Activated B cell treated with CpG ODN at 0.5 μM for 24 hours (primary cell): ENCODE results near the gene ILDR2. TPM values are rescaled to one million over a fixed set of nuclear protein-coding genes. Genes with fewer than 3 reads are reported as not detected.

Experiments used
- ATAC-seq: fragments of 200-7000 bp; cut with Tn5 transposase; one replicate; pipeline ENCODE4 v1.10.0; 2021; ENCODE audit warnings: low read depth, mild to moderate bottlenecking, moderate library complexity
- CTCF ChIA-PET: fragments of 350-600 bp; sonication (Branson Sonifier 250); formaldehyde crosslinking; loops from one replicate; lab custom pipeline; 2021; ENCODE audit warnings: antibody characterized with exemption; lab: Charles Lee
- POLR2A ChIA-PET: fragments of 350-600 bp; sonication (Branson Sonifier 250); formaldehyde crosslinking; loops from one replicate; lab custom pipeline; 2021; ENCODE audit warnings: antibody characterized with exemption; lab: Charles Lee
- DNase-seq: peaks from one replicate; pipeline ENCODE4 v3.0.0; 2022
- H3K27ac Mint-ChIP-seq: one replicate; pipeline ENCODE4 v1.8.0; 2020; ENCODE audit warnings: mixed read lengths
- H3K27me3 Mint-ChIP-seq: one replicate; pipeline ENCODE4 v1.8.0; 2021; ENCODE audit warnings: mixed read lengths
- H3K36me3 Mint-ChIP-seq: one replicate; pipeline ENCODE4 v1.8.0; 2021; ENCODE audit warnings: low read depth, mixed read lengths
- H3K4me1 Mint-ChIP-seq: one replicate; pipeline ENCODE4 v1.8.0; 2021; ENCODE audit warnings: mixed read lengths
- H3K4me3 Mint-ChIP-seq: one replicate; pipeline ENCODE4 v1.8.0; 2020; ENCODE audit warnings: mild to moderate bottlenecking, mixed read lengths
- H3K9me3 Mint-ChIP-seq: one replicate; pipeline ENCODE4 v1.8.0; 2020; ENCODE audit warnings: mixed read lengths
- intact Hi-C: fragments of 100-400 bp; cut with micrococcal nuclease; formaldehyde crosslinking; loops from one replicate; pipeline ENCODE4 v1.15.1; 2024
- total RNA-seq: library from RNA; stranded (reverse); gene quantifications from 2 replicates; pipeline ENCODE4 v1.2.3, GENCODE V29; 2022
- TF ChIP-seq, protein P1 (sequence below): fragments of 200-600 bp; IDR thresholded peaks from one replicate; pipeline ENCODE4 v1.8.0; 2022; ENCODE audit warnings: antibody characterized with exemption, mild to moderate bottlenecking

ILDR2 gene
- total RNA-seq, 1 donor from 2014 or later = 1.00 TPM

GRCh38 chr1:166980383-166980782 lies 5.0 kb upstream of the ILDR2 start:
- ChIA-PET POLR2A (no interaction called here), CTCF (interaction anchor here (1.3 kb wide), 1 partner anchor 77 kb away, joined by 4 read pairs; no protein-coding TSS in a partner anchor)
- no peaks in the 10 kb centered on the region for H3K9me3 Mint-ChIP-seq
- peaks cover 9% of the 10 kb centered on the region for H3K4me1 Mint-ChIP-seq
- ATAC-seq = no peak
- H3K27me3 Mint-ChIP-seq = peaks cover 16% of the 10 kb centered on the region
- TF ChIP-seq, protein P1, sequence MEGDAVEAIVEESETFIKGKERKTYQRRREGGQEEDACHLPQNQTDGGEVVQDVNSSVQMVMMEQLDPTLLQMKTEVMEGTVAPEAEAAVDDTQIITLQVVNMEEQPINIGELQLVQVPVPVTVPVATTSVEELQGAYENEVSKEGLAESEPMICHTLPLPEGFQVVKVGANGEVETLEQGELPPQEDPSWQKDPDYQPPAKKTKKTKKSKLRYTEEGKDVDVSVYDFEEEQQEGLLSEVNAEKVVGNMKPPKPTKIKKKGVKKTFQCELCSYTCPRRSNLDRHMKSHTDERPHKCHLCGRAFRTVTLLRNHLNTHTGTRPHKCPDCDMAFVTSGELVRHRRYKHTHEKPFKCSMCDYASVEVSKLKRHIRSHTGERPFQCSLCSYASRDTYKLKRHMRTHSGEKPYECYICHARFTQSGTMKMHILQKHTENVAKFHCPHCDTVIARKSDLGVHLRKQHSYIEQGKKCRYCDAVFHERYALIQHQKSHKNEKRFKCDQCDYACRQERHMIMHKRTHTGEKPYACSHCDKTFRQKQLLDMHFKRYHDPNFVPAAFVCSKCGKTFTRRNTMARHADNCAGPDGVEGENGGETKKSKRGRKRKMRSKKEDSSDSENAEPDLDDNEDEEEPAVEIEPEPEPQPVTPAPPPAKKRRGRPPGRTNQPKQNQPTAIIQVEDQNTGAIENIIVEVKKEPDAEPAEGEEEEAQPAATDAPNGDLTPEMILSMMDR = no peak
- no peaks in the 10 kb centered on the region for H3K36me3 Mint-ChIP-seq
- no peak overlapping the region for H3K27ac Mint-ChIP-seq
- intact Hi-C loops = no loop called here
- H3K4me3 Mint-ChIP-seq = no peak overlapping the region
- DNase-seq = no peak

DNA sequence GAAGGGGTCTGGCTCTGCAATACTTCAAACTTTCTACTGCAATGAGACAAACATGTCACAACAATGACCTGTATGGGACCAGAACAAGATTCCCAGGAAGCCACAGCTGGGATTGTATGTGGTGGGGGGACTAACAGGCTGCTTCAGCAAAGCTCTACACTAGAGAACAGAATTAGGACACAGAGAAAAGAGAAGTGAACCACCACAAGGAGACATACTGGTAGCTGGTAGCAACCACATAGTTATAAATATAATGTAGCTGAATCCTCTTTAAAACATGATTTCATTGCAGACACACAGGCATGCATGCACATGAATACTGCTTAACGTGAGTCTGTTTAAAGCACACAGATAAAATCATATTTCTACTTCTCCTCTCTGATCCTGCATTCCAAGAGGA lies 3.5 kb upstream of the ILDR2 start:
- Mint-ChIP-seq H3K36me3 (no peaks in the 10 kb centered on the region), H3K4me3 (no peak overlapping the region), H3K27ac (no peak overlapping the region), H3K27me3 (peaks cover 15% of the 10 kb centered on the region), H3K9me3 (no peaks in the 10 kb centered on the region), H3K4me1 (peaks cover 15% of the 10 kb centered on the region)
- no peak for DNase-seq
- CTCF ChIA-PET = interaction anchor here (1.3 to 2.2 kb wide), 2 partner anchors 68 to 80 kb away, joined by 4 to 10 read pairs; no protein-coding TSS in a partner anchor
- TF ChIP-seq, protein P1 = no peak
- POLR2A ChIA-PET = no interaction called here
- no peak for ATAC-seq
- intact Hi-C loops = loop anchor here (5.0 kb wide), 2 partner anchors 63 to 78 kb away; no protein-coding TSS in a partner anchor

GRCh38 chr1:166977951-166978350 lies 2.6 kb upstream of the ILDR2 start:
- CTCF ChIA-PET = interaction anchor here (1.3 to 2.2 kb wide), 2 partner anchors 68 to 81 kb away, joined by 4 to 10 read pairs; no protein-coding TSS in a partner anchor
- Mint-ChIP-seq H3K4me3 (no peak overlapping the region), H3K4me1 (peaks cover 15% of the 10 kb centered on the region), H3K36me3 (no peaks in the 10 kb centered on the region), H3K27ac (no peak overlapping the region), H3K9me3 (no peaks in the 10 kb centered on the region), H3K27me3 (peaks cover 21% of the 10 kb centered on the region)
- TF ChIP-seq, protein P1 = no peak
- POLR2A ChIA-PET = no interaction called here
- no peak for DNase-seq
- no peak for ATAC-seq
- intact Hi-C loops = loop anchor here (5.0 kb wide), 2 partner anchors 64 to 79 kb away; no protein-coding TSS in a partner anchor

DNA sequence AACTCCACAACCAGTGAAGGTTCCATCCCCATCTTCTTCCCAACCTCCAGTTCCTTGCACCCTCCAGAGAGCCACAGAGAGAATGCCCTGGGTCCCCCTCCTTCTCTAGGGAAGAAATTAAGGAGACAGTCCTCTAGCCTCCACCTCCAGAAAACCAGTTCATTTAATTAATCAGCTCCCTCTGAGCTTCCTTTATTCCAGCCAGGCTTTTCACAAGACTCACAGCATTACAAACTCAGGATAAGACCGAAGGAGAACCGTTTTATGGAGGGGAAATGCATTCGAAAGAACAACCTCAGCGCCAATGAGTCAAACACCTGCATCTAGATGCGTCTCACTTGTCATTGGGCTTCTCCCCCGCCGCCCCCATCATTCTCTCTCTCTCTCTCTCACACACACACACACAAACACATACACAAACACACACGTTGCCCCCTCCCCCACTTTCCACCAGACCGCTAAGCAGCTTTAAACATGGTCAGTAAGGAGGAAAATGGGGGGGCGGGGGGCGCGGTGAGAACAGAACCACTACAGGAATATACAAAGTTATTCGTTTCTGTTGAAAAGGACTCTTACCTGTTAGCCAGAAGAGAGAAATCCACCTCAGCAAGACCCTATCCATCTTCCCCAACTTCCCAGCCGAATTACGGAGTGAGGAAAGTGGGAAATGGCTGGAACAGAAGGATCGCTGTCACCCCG lies 544 bp downstream of the ILDR2 start:
- ATAC-seq (no peak), DNase-seq (no peak)
- Mint-ChIP-seq H3K27ac (peak overlapping the region; percentile 13), H3K36me3 (no peaks in the 10 kb centered on the region), H3K27me3 (peaks cover 42% of the 10 kb centered on the region), H3K9me3 (no peaks in the 10 kb centered on the region), H3K4me1 (peaks cover 15% of the 10 kb centered on the region), H3K4me3 (peak overlapping the region; percentile 77)
- intact Hi-C loops = loop anchor here (2.0 to 5.0 kb wide), 4 partner anchors 50 to 83 kb away; no protein-coding TSS in a partner anchor
- ChIA-PET CTCF (interaction anchor here (1.0 to 2.3 kb wide), 4 partner anchors 63 to 84 kb away, joined by 3 to 6 read pairs (median 5); no protein-coding TSS in a partner anchor), POLR2A (interaction anchor here (0.5 to 0.7 kb wide), 4 partner anchors 8 to 99 kb away, joined by 3 to 5 read pairs (median 4); partner anchors contain the start of gene TADA1)
- TF ChIP-seq, protein P1 = no peak

DNA sequence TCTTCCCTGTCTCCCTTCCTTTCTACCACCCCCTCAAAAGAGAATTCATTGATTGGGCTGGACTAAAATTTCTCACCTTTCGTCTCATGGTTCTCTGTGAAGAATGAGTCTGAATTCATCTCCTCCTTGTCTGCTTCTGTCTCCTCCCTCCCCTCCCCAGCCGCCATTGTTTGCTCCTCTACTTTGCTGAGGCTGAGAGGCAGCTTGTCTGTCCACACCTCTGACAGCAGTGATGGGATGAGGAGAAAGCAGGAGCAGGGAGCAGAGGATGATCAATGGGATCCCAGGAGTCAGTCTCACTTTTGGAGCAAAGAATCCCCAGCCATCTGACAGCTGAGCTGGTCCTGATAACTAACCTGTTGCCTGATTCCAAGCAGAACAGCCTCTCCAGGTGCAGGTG lies 2.5 kb downstream of the ILDR2 start:
- H3K27me3 Mint-ChIP-seq = peaks cover 47% of the 10 kb centered on the region
- intact Hi-C loops = no loop called here
- no peaks in the 10 kb centered on the region for H3K36me3 Mint-ChIP-seq
- no peak for ATAC-seq
- DNase-seq = no peak
- ChIA-PET POLR2A (no interaction called here), CTCF (interaction anchor here (1.1 to 2.3 kb wide), 3 partner anchors 61 to 85 kb away, joined by 3 to 5 read pairs (median 5); no protein-coding TSS in a partner anchor)
- no peak overlapping the region for H3K4me3 Mint-ChIP-seq
- H3K27ac Mint-ChIP-seq = no peak overlapping the region
- H3K4me1 Mint-ChIP-seq = peaks cover 15% of the 10 kb centered on the region
- no peaks in the 10 kb centered on the region for H3K9me3 Mint-ChIP-seq
- TF ChIP-seq, protein P1 = no peak
